ENCODE measurements around the gene BRWD1.

The BRWD1 gene

GRCh38 chr21:39317134-39318090 lies 4.0 kb upstream of the BRWD1 start:
- Histone ChIP-seq H3K9me3 (ENCODE audit: insufficient read depth, low read length) (no peaks in the 10 kb centered on the region), H3K4me3 (ENCODE audit: insufficient read depth, low read length, poor library complexity, severe bottlenecking) (peak overlapping the region; percentile 13), H3K4me2 (ENCODE audit: low read depth, low read length, poor library complexity, severe bottlenecking) (peak overlapping the region; percentile 79), H3K79me2 (ENCODE audit: insufficient read depth, low read length) (peaks cover 10% of the 10 kb centered on the region; the same call in 1 of the 2 replicates), H4K20me1 (ENCODE audit: low read depth, low read length) (no peaks in the 10 kb centered on the region), H3K36me3 (ENCODE audit: low read length) (no peaks in the 10 kb centered on the region), H3K27ac (ENCODE audit: low read depth, low read length) (peak overlapping the region; percentile 98), H3K9ac (ENCODE audit: low read length) (peak overlapping the region; percentile 58), H3K27me3 (ENCODE audit: low read length) (no peaks in the 10 kb centered on the region), H3F3A (ENCODE audit: insufficient read depth) (peaks cover 66% of the 10 kb centered on the region), H3K9me2 (replicated peaks; ENCODE audit: insufficient read depth, low read length) (no peaks in the 10 kb centered on the region), H2AFZ (ENCODE audit: low read depth, low read length, severe bottlenecking) (no peak overlapping the region)
- TF ChIP-seq CTCF (IDR thresholded peaks at IDR 0.05; ENCODE audit: insufficient read depth, low read length, poor library complexity, severe bottlenecking) (no peak), EZH2phosphoT487 (conservative IDR thresholded peaks at IDR 0.05; ENCODE audit: low read length) (no peak)

- Histone ChIP-seq H3K27ac (ENCODE audit: low read depth, low read length) (peak overlapping the region; percentile 98), H3F3A (ENCODE audit: insufficient read depth) (peaks cover 69% of the 10 kb centered on the region), H3K36me3 (ENCODE audit: low read length) (peaks cover 5% of the 10 kb centered on the region), H3K27me3 (ENCODE audit: low read length) (no peaks in the 10 kb centered on the region), H2AFZ (ENCODE audit: low read depth, low read length, severe bottlenecking) (no peak overlapping the region), H3K9ac (ENCODE audit: low read length) (peak overlapping the region; percentile 58), H3K9me3 (ENCODE audit: insufficient read depth, low read length) (no peaks in the 10 kb centered on the region), H4K20me1 (ENCODE audit: low read depth, low read length) (peaks cover 5% of the 10 kb centered on the region), H3K79me2 (ENCODE audit: insufficient read depth, low read length) (peaks cover 17% of the 10 kb centered on the region), H3K4me2 (ENCODE audit: low read depth, low read length, poor library complexity, severe bottlenecking) (peak overlapping the region; percentile 79), H3K9me2 (replicated peaks; ENCODE audit: insufficient read depth, low read length) (no peaks in the 10 kb centered on the region), H3K4me3 (ENCODE audit: insufficient read depth, low read length, poor library complexity, severe bottlenecking) (no peak overlapping the region)
- TF ChIP-seq CTCF (IDR thresholded peaks at IDR 0.05; ENCODE audit: insufficient read depth, low read length, poor library complexity, severe bottlenecking), result no peak
- no peak for TF ChIP-seq EZH2phosphoT487 (conservative IDR thresholded peaks at IDR 0.05; ENCODE audit: low read length)
These were observed 3.3 kb upstream of the BRWD1 start for GRCh38 chr21:39316729-39317128.

- peak overlapping the region; percentile 79 for H3K4me2 ChIP-seq (ENCODE audit: low read depth, low read length, poor library complexity, severe bottlenecking)
- peak overlapping the region; percentile 58 for H3K9ac ChIP-seq (ENCODE audit: low read length)
- H2AFZ ChIP-seq (ENCODE audit: low read depth, low read length, severe bottlenecking), result no peak overlapping the region
- peak overlapping the region; percentile 98 for H3K27ac ChIP-seq (ENCODE audit: low read depth, low read length)
- H3K4me3 ChIP-seq (ENCODE audit: insufficient read depth, low read length, poor library complexity, severe bottlenecking), result peak overlapping the region; percentile 15
- H3F3A ChIP-seq (ENCODE audit: insufficient read depth), result peaks cover 70% of the 10 kb centered on the region
- TF ChIP-seq CTCF (IDR thresholded peaks at IDR 0.05; ENCODE audit: insufficient read depth, low read length, poor library complexity, severe bottlenecking), result no peak
- no peak for TF ChIP-seq EZH2phosphoT487 (conservative IDR thresholded peaks at IDR 0.05; ENCODE audit: low read length)
- H3K9me2 ChIP-seq (replicated peaks; ENCODE audit: insufficient read depth, low read length), result no peaks in the 10 kb centered on the region
- H3K9me3 ChIP-seq (ENCODE audit: insufficient read depth, low read length), result no peaks in the 10 kb centered on the region
- H4K20me1 ChIP-seq (ENCODE audit: low read depth, low read length), result peaks cover 13% of the 10 kb centered on the region
- peaks cover 14% of the 10 kb centered on the region for H3K36me3 ChIP-seq (ENCODE audit: low read length)
- H3K27me3 ChIP-seq (ENCODE audit: low read length), result no peaks in the 10 kb centered on the region
- peaks cover 26% of the 10 kb centered on the region for H3K79me2 ChIP-seq (ENCODE audit: insufficient read depth, low read length)
These were observed 2.4 kb upstream of the BRWD1 start for GRCh38 chr21:39315603-39316445.
